H1 (cell line): ENCODE data around the gene NMRAL1. TPM values are rescaled to one million over a fixed set of nuclear protein-coding genes. Genes with fewer than 3 reads are reported as not detected.

Experiments
- JUN ChIP-seq: IDR thresholded peaks from 2 replicates; pipeline ENCODE4 v1.6.1; 2011; ENCODE audit warnings: low read depth, mild to moderate bottlenecking, improper control_type of control experiment, low read length
- polyA plus RNA-seq, 7 experiments: library from polyadenylated mRNA; depleted of rRNA in 3 of 7; stranded (reverse) in 5 of 7; unstranded in 2 of 7; fragments of >200 nt in 5 of 7; fragments of 200-250 nt in 2 of 7; gene quantifications; 1 replicate in 5 of 7; 2 replicates in 1 of 7; 4 replicates in 1 of 7; pipeline versions ENCODE4 v1.2.1 to v1.2.3, GENCODE V29; 2011 to 2013; ENCODE audit warnings: missing spikeins in 2 of 7, mixed read lengths in 2 of 7
- total RNA-seq: library from RNA; stranded (reverse); fragmentation: NEBNext Ultra II Directional; extraction: Animal tissue kit (Norgen Biotek cat#: 25700); gene quantifications from 2 replicates; pipeline ENCODE4 v1.2.1, GENCODE V29; 2021
- TF ChIP-seq, protein P1 (sequence below): IDR thresholded peaks from 2 replicates; pipeline ENCODE4 v1.6.1; 2012; ENCODE audit warnings: inconsistent platforms

The NMRAL1 gene
- total and polyA plus RNA-seq, 2 of the 8 experiments (the other 6 are each of a cell fraction or from before 2014, with no cell fraction given): 66.8 to 143 TPM

DNA sequence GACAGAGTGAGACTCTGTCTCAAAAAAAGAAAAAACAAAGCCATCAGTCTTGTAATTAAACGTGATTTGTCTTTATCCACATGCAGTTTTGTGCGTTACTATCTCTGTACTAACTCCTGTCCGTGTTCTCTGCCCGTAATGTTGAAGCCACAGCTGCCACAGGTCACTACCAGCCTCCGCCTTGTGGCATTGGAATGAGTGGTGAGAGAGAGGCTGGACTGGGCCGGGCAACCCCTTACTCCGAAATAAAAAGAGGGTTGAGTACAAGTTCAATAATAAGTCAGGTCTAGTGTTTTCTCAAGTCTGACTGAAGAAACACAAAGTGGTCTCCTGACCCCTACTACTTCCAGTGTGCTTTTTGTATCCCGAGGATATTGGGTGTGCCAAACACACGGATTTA is 43.4 kb downstream of the NMRAL1 start (continued):
- TF ChIP-seq, protein P1, sequence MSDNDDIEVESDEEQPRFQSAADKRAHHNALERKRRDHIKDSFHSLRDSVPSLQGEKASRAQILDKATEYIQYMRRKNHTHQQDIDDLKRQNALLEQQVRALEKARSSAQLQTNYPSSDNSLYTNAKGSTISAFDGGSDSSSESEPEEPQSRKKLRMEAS: no peak
- no peak for TF ChIP-seq JUN
